Liver (tissue), 9 donors: ENCODE results near the gene RPS6KB2. TPM values are rescaled to one million over a fixed set of nuclear protein-coding genes. Genes with fewer than 3 reads are reported as not detected.

ENCODE experiments used
- DNase-seq: peaks from one replicate; pipeline ENCODE4 v3.0.0-alpha.2; 2017; ENCODE audit warnings: low spot score
- H3K27ac ChIP-seq, 2 donors: one replicate each; pipeline ENCODE4 v1.7.0; 2013; ENCODE audit warnings: inconsistent platforms in 2 of 2, low read length in 2 of 2, control low read depth in 1 of 2, low read depth in 1 of 2, mild to moderate bottlenecking in 1 of 2
- H3K27me3 ChIP-seq, 4 donors: one replicate each; pipeline versions ENCODE4 v1.6.1 to v1.7.0; 2013; ENCODE audit warnings: low read length in 3 of 4, inconsistent platforms in 1 of 4, mild to moderate bottlenecking in 1 of 4, moderate library complexity in 1 of 4; ENCODE audit not compliant: control insufficient read depth in 4 of 4, insufficient read depth in 4 of 4
- H3K36me3 ChIP-seq, 4 donors: one replicate each; pipeline versions ENCODE4 v1.6.1 to v1.7.0; 2013; ENCODE audit warnings: low read length in 3 of 4, mild to moderate bottlenecking in 3 of 4, low read depth in 1 of 4, moderate library complexity in 1 of 4; ENCODE audit not compliant: control insufficient read depth in 4 of 4, insufficient read depth in 3 of 4
- H3K4me1 ChIP-seq, 4 donors: one replicate each; pipeline versions ENCODE4 v1.6.1 to v1.7.0; 2013; ENCODE audit warnings: low read length in 3 of 4, mild to moderate bottlenecking in 3 of 4, moderate library complexity in 1 of 4; ENCODE audit not compliant: control insufficient read depth in 4 of 4, insufficient read depth in 4 of 4
- H3K4me3 ChIP-seq, 3 donors: one replicate each; pipeline versions ENCODE4 v1.6.1 to v1.7.0; 2013; ENCODE audit warnings: low read length in 3 of 3, control low read depth in 1 of 3, low read depth in 1 of 3, mild to moderate bottlenecking in 1 of 3
- H3K9ac ChIP-seq, 2 donors: one replicate each; pipeline ENCODE4 v1.7.0; 2013; ENCODE audit warnings: low read length in 2 of 2, mild to moderate bottlenecking in 2 of 2, moderate library complexity in 2 of 2, control low read depth in 1 of 2, low read depth in 1 of 2
- H3K9me3 ChIP-seq, 4 donors: one replicate each; pipeline versions ENCODE4 v1.6.1 to v1.7.0; 2013; ENCODE audit warnings: low read length in 3 of 4; ENCODE audit not compliant: control insufficient read depth in 4 of 4
- EGR1 ChIP-seq, 2 donors: IDR thresholded peaks; 2 replicates each; pipeline ENCODE4 v1.6.1; 2016 to 2018; ENCODE audit warnings: antibody characterized with exemption in 2 of 2, low read depth in 2 of 2
- FOXA2 ChIP-seq: IDR thresholded peaks from 2 replicates; pipeline ENCODE4 v1.6.1; 2016; ENCODE audit warnings: antibody characterized with exemption
- GABPA ChIP-seq, 2 donors: IDR thresholded peaks in 1 of 2; conservative IDR thresholded peaks in 1 of 2; 2 replicates each; pipeline ENCODE4 v1.6.1; 2016; ENCODE audit warnings: antibody characterized with exemption in 2 of 2, mild to moderate bottlenecking in 1 of 2, moderate library complexity in 1 of 2
- JUND ChIP-seq, 2 donors: IDR thresholded peaks; 2 replicates each; pipeline ENCODE4 v1.6.1; 2016; ENCODE audit warnings: antibody characterized with exemption in 2 of 2
- SP1 ChIP-seq: IDR thresholded peaks from 2 replicates; pipeline ENCODE4 v1.6.1; 2018; ENCODE audit warnings: antibody characterized with exemption, mild to moderate bottlenecking
- TAF1 ChIP-seq: conservative IDR thresholded peaks from 2 replicates; pipeline ENCODE4 v1.6.1; 2016; ENCODE audit warnings: antibody characterized with exemption, mild to moderate bottlenecking
- WGBS: extraction: QIAGEN DNeasy Blood & Tissue Kit; methylation state at CpG from one replicate; pipeline ENCODE4 v1.1.7; 2013; 5-methylcytosine and 5-hydroxymethylcytosine counted together
- polyA plus RNA-seq, 2 donors: library from polyadenylated mRNA; stranded (reverse) in 1 of 2; unstranded in 1 of 2; fragments of 200-250 nt in 1 of 2; fragments of >200 nt in 1 of 2; fragmentation: Nextera tagmentation in 1 of 2; extraction: Ambion mirVana in 1 of 2; gene quantifications; one replicate each; pipeline versions ENCODE4 v1.2.1 to v1.2.3, GENCODE V29; 2013 to 2015
- total RNA-seq, 2 donors: library from RNA; depleted of rRNA; stranded (reverse); fragments of >200 nt; gene quantifications; one replicate each; pipeline ENCODE4 v1.2.3, GENCODE V29; 2014
- TF ChIP-seq, protein P1 (sequence below): IDR thresholded peaks from 2 replicates; pipeline ENCODE4 v1.6.1; 2016; ENCODE audit warnings: antibody characterized with exemption
- TF ChIP-seq, protein P2 (sequence below): IDR thresholded peaks from 2 replicates; pipeline ENCODE4 v1.6.1; 2016; ENCODE audit warnings: antibody characterized with exemption
- TF ChIP-seq, protein P3 (sequence below): IDR thresholded peaks from 2 replicates; pipeline ENCODE4 v1.6.1; 2016; ENCODE audit warnings: antibody characterized with exemption, mild to moderate bottlenecking
- donor health status: healthy.
- donor health status: healthy.
- donor health status: healthy.
- donor health status: healthy.
- donor health status: healthy.

Gene RPS6KB2
- total and polyA plus RNA-seq, 4 donors, result 31.5 to 49.6 (median 37.7) TPM

DNA sequence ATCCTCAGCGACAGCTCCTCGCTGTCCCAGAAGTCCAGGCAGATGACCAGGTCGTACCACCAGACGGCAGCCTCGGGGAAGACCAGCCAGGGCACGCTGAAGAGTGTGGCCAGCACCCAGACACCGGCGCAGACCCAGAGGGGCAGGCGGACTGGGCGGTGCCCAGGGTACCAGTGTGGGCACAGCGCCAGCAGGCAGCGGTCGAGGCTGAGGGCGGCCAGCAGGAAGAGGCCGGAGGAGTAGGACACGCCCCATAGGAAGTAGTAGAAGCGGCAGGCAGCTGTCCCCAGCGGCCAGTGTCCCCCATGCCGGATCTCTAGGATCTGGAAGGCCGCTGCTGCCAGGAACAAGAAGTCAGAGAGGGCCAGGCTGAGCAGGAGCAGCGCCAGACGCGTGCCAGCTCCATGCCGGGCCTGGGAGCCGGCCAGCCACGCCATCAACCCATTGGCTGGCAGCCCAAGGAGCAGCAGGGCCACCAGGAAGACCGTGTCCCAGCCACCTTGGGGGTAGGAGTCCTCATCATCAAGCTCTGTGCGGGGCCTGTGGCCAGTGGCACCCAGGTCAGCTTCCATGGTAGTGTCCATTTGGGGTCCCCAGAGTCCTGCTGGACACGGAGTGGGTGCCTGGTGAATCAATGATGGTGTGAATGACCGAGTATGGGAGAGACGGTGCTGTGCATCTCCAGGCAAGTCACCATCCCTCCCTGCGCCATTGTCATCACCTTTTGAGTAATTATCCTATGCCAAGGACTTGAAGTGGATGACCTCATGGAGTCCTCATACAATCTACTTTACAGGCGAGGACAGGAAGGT lies 24.1 kb downstream of the RPS6KB2 start, which contains the start of gene GPR152:
TSS of gene GPR152 (minus strand) at position 589 of the 812 bp plus-strand sequence. CDS start at position 584, 5 bp downstream.
- 82% methylated on average over 33 of the region's 33 CpGs for WGBS
- TF ChIP-seq EGR1 (IDR thresholded peaks at IDR 0.05; ENCODE audit: low read depth in 2 of 2) (no peak), JUND (IDR thresholded peaks at IDR 0.05) (no peak), FOXA2 (no peak), SP1 (no peak), TAF1 (no peak)
- TF ChIP-seq, protein P1, sequence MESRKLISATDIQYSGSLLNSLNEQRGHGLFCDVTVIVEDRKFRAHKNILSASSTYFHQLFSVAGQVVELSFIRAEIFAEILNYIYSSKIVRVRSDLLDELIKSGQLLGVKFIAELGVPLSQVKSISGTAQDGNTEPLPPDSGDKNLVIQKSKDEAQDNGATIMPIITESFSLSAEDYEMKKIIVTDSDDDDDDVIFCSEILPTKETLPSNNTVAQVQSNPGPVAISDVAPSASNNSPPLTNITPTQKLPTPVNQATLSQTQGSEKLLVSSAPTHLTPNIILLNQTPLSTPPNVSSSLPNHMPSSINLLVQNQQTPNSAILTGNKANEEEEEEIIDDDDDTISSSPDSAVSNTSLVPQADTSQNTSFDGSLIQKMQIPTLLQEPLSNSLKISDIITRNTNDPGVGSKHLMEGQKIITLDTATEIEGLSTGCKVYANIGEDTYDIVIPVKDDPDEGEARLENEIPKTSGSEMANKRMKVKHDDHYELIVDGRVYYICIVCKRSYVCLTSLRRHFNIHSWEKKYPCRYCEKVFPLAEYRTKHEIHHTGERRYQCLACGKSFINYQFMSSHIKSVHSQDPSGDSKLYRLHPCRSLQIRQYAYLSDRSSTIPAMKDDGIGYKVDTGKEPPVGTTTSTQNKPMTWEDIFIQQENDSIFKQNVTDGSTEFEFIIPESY, result no peak
- TF ChIP-seq, protein P2, sequence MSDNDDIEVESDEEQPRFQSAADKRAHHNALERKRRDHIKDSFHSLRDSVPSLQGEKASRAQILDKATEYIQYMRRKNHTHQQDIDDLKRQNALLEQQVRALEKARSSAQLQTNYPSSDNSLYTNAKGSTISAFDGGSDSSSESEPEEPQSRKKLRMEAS, result no peak
- TF ChIP-seq, protein P3, sequence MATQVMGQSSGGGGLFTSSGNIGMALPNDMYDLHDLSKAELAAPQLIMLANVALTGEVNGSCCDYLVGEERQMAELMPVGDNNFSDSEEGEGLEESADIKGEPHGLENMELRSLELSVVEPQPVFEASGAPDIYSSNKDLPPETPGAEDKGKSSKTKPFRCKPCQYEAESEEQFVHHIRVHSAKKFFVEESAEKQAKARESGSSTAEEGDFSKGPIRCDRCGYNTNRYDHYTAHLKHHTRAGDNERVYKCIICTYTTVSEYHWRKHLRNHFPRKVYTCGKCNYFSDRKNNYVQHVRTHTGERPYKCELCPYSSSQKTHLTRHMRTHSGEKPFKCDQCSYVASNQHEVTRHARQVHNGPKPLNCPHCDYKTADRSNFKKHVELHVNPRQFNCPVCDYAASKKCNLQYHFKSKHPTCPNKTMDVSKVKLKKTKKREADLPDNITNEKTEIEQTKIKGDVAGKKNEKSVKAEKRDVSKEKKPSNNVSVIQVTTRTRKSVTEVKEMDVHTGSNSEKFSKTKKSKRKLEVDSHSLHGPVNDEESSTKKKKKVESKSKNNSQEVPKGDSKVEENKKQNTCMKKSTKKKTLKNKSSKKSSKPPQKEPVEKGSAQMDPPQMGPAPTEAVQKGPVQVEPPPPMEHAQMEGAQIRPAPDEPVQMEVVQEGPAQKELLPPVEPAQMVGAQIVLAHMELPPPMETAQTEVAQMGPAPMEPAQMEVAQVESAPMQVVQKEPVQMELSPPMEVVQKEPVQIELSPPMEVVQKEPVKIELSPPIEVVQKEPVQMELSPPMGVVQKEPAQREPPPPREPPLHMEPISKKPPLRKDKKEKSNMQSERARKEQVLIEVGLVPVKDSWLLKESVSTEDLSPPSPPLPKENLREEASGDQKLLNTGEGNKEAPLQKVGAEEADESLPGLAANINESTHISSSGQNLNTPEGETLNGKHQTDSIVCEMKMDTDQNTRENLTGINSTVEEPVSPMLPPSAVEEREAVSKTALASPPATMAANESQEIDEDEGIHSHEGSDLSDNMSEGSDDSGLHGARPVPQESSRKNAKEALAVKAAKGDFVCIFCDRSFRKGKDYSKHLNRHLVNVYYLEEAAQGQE, result no peak
- DNase-seq, result no peak
- Histone ChIP-seq H3K36me3 (no peaks in the 10 kb centered on the region), H3K4me1 (peaks cover 0 to 12% (median 6%) of the 10 kb centered on the region in 4 donors), H3K4me3 (no peak within 1 kb of the TSS), H3K27me3 (no peaks in the 10 kb centered on the region), H3K9ac (no peak within 1 kb of the TSS), H3K27ac (no peak within 1 kb of the TSS), H3K9me3 (no peaks in the 10 kb centered on the region)

DNA sequence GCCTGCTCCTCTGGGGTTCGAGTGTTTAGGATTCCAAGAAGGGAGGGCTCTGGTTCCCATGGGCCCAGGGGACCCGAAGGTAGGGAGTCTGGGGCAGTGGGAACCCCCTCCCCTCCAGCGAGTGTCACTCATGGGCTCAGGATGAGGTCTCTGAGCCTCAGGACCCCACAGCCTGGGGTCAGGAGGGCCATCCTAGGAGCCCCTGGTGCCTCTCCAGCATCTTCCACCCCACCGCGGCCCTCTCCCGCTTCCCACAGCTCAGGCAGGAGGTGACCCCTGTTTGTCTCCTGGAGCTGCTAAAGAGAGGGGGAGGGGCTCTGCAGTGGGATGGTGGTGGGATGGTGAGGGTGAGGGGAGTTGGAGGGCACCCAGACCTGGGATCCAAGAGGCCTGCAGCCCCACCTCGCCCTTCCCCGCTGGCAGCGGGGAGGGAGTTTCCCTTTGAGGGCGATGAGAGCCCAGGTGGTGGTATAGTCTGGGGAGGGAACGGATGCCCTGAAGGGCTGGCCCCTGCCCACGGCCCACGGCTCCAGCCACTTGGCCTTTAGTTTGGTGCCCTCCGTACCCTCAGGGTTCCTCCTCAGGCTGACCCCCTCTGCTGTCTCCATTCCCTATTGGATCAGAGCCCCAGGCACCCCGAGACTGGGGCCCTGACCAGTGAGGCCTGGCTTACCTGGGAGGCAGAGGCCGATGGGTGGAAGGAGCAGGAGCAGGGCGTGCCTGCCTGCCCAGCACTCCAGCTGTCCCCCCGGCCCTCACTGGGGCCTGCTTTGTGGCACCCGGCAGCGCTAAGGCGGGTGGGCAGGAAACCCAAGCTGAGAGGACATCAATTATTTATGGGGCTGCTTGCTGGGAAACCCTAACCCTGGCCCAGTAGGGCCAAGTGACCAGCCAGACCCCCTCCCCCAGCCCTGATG lies 25.8 kb downstream of the RPS6KB2 start:
- Histone ChIP-seq H3K9me3 (no peaks in the 10 kb centered on the region), H3K4me1 (peaks cover 0 to 3% (median 0%) of the 10 kb centered on the region in 4 donors), H3K4me3 (no peak overlapping the region), H3K27me3 (no peaks in the 10 kb centered on the region), H3K9ac (no peak overlapping the region), H3K27ac (no peak overlapping the region), H3K36me3 (no peaks in the 10 kb centered on the region)
- no peak for TF ChIP-seq GABPA (IDR thresholded peaks at IDR 0.05 in 1 of 2, conservative IDR thresholded peaks at IDR 0.05 in 1 of 2)
- WGBS, result 91% methylated on average over 21 of the region's 21 CpGs
- no peak for DNase-seq
